PFSK-1 (cell line): ENCODE results near the gene RPS4Y1.

Experiments
- FOXP2 ChIP-seq: optimal IDR thresholded peaks from 2 replicates; pipeline ENCODE3; 2011; ENCODE audit warnings: borderline replicate concordance, control low read depth, inconsistent platforms; ENCODE audit not compliant: insufficient read depth; ENCODE audit errors: extremely low read length, extremely low read depth
- POLR2AphosphoS5 ChIP-seq: IDR thresholded peaks from 2 replicates; pipeline ENCODE4 v1.6.1; 2012; ENCODE audit warnings: low read depth, mild to moderate bottlenecking, control low read depth, low read length, moderate library complexity
- REST ChIP-seq, 2 experiments: IDR thresholded peaks; 2 replicates each; pipeline versions ENCODE4 v1.6.1 to v1.8.0; 2011 to 2012; ENCODE audit warnings: low read depth in 2 of 2, low read length in 2 of 2, control low read depth in 1 of 2, inconsistent platforms in 1 of 2, mild to moderate bottlenecking in 1 of 2, moderate library complexity in 1 of 2; ENCODE audit not compliant: insufficient read depth in 1 of 2
- SIN3A ChIP-seq: IDR thresholded peaks from 2 replicates; pipeline ENCODE4 v1.6.1; 2012; ENCODE audit warnings: mild to moderate bottlenecking, low read length, moderate library complexity, borderline replicate concordance; ENCODE audit not compliant: insufficient read depth
- TAF1 ChIP-seq: IDR thresholded peaks from 2 replicates; pipeline ENCODE4 v1.6.1; 2012; ENCODE audit warnings: low read length, control low read depth, borderline replicate concordance; ENCODE audit not compliant: insufficient read depth

GRCh38 chrY:2868035-2868607 lies 26.7 kb downstream of the RPS4Y1 start:
- no peak for TF ChIP-seq SIN3A
- TF ChIP-seq POLR2AphosphoS5, result no peak
- no peak for TF ChIP-seq REST (IDR thresholded peaks at IDR 0.05; ENCODE audit: insufficient read depth in 1 of 2, low read depth in 2 of 2, low read length in 2 of 2)
- no peak for TF ChIP-seq TAF1
- no peak for TF ChIP-seq FOXP2
